ENCODE measurements around the gene KIR2DL3. TPM values are rescaled to one million over a fixed set of nuclear protein-coding genes. Genes with fewer than 3 reads are reported as not detected.

Gene KIR2DL3
- total RNA-seq, 5 donors from 2014 or later (not counting 1 experiment from before 2014, with no cell fraction given) = 0.16 to 0.89 (median 0.45) TPM; not detected in 2

DNA sequence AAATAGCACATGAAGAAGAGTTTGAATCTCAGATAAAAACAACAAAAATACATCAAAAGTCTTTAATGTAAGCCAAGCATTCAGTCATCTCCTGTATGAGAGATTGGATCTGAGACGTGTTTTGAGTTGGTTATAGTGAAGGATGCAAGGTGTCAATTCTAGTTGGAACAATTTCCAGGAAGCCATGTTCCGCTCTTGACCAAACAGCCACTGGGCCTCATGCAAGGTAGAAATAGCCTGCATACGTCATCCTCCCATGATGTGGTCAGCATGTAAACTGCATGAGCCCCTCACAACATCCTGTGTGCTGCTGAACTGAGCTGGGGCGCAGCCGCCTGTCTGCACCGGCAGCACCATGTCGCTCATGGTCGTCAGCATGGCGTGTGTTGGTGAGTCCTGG is 14.2 kb upstream of the KIR2DL3 start, which contains the start of gene KIR3DL3:
Gene KIR3DL3 (plus strand): TSS at position 301 of the 400 bp plus-strand sequence. CDS start 55 bp downstream, at position 356.
- Mint-ChIP-seq H3K27ac (no peak within 1 kb of the TSS), H3K4me1 (no peaks in the 10 kb centered on the region), H3K9me3 (peaks cover 14 to 34% (median 17%) of the 10 kb centered on the region in 3 donors), H3K27me3 (peaks cover 9% of the 10 kb centered on the region in 2 donors), H3K36me3 (no peaks in the 10 kb centered on the region), H3K4me3 (no peak within 1 kb of the TSS)
- POLR2A ChIA-PET = no interaction called here
- Histone ChIP-seq H3K36me3 (ENCODE audit: control insufficient read depth in 2 of 2, extremely low read depth in 1 of 2, insufficient read depth in 1 of 2, low read length in 1 of 2) (no peaks in the 10 kb centered on the region), H3K27ac (ENCODE audit: low read length) (no peak within 1 kb of the TSS), H3K27me3 (replicated peaks in 1 of 2; ENCODE audit: control insufficient read depth in 2 of 2, extremely low read depth in 1 of 2, insufficient read depth in 2 of 2, low read length in 1 of 2) (peaks cover 0 to 11% of the 10 kb centered on the region in 2 experiments), H3K4me3 (ENCODE audit: control insufficient read depth in 1 of 2, extremely low read depth in 1 of 2, low read length in 1 of 2) (no peak within 1 kb of the TSS), H3K4me1 (ENCODE audit: control insufficient read depth in 1 of 2, extremely low read depth in 1 of 2, insufficient read depth in 2 of 2, low read length in 2 of 2) (no peaks in the 10 kb centered on the region), H3K9me3 (peaks cover 8% of the 10 kb centered on the region)
- DNase-seq = no peak
- 96% methylated on average over 7 of the region's 9 CpGs for WGBS (ENCODE audit: insufficient coverage)
- no peak for ATAC-seq (replicated peaks in 1 of 4)
- CTCF ChIA-PET = no interaction called here

DNA sequence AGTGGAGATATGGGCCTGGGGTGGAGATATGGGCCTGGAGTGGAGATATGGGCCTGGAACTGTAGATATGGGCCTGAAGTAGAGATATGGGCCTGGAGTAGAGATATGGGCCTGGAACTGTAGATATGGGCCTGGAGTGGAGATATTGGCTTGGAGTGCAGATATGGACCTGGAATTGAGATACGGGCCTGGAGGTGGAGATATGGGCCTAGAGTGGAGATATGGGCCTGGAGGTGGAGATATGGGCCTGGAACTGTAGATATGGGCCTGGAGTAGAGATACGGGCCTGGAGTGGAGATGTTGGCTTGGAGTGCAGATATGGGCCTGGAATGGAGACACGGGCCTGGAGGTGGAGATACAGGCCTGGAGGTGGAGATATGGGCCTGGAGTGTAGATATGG is 13.7 kb upstream of the KIR2DL3 start:
- H3K9me3 ChIP-seq = peaks cover 8% of the 10 kb centered on the region
- H3K27me3 ChIP-seq (replicated peaks in 1 of 2; ENCODE audit: control insufficient read depth in 2 of 2, extremely low read depth in 1 of 2, insufficient read depth in 2 of 2, low read length in 1 of 2) = peaks cover 0 to 14% of the 10 kb centered on the region in 2 experiments
- ChIA-PET POLR2A (no interaction called here), CTCF (no interaction called here)
- no peak for DNase-seq
- no peak overlapping the region for H3K4me3 ChIP-seq (ENCODE audit: control insufficient read depth in 1 of 2, extremely low read depth in 1 of 2, low read length in 1 of 2)
- no peak overlapping the region for H3K27ac ChIP-seq (ENCODE audit: low read length)
- H3K36me3 ChIP-seq (ENCODE audit: control insufficient read depth in 2 of 2, extremely low read depth in 1 of 2, insufficient read depth in 1 of 2, low read length in 1 of 2) = no peaks in the 10 kb centered on the region
- no peak for ATAC-seq (replicated peaks in 1 of 4)
- Mint-ChIP-seq H3K27me3 (peaks cover 9% of the 10 kb centered on the region in 2 donors), H3K9me3 (peaks cover 14 to 29% (median 15%) of the 10 kb centered on the region in 3 donors), H3K27ac (no peak overlapping the region), H3K36me3 (no peaks in the 10 kb centered on the region), H3K4me3 (no peak overlapping the region), H3K4me1 (no peaks in the 10 kb centered on the region)
- H3K4me1 ChIP-seq (ENCODE audit: control insufficient read depth in 1 of 2, extremely low read depth in 1 of 2, insufficient read depth in 2 of 2, low read length in 2 of 2) = no peaks in the 10 kb centered on the region
- WGBS (ENCODE audit: insufficient coverage) = 52% methylated on average over 3 of the region's 3 CpGs

DNA sequence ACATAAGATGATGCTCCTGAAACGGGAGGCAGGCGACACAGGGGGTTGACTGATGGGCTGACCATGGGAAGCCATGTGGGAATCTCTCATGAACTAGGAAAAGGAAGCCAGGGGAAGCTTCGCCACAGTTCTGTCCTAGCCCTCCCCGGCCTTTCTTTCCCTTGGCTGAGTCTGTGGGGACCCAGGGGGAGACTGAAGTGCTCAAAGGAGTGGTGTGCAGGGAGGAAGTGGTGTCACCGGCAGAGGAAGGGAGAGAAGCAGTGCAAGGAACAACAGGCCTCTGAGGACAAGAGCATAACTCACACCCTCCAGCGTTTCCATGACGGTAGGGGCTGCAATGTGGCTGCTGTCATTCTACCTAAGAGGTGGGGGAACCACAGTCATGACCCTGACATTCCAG is 13.0 kb upstream of the KIR2DL3 start:
- Mint-ChIP-seq H3K27ac (no peak overlapping the region), H3K4me3 (no peak overlapping the region), H3K27me3 (peaks cover 9% of the 10 kb centered on the region in 2 donors), H3K9me3 (peaks cover 9 to 22% (median 14%) of the 10 kb centered on the region in 3 donors), H3K36me3 (no peaks in the 10 kb centered on the region), H3K4me1 (no peaks in the 10 kb centered on the region)
- ChIA-PET POLR2A (no interaction called here), CTCF (no interaction called here)
- Histone ChIP-seq H3K27ac (ENCODE audit: low read length) (no peak overlapping the region), H3K27me3 (replicated peaks in 1 of 2; ENCODE audit: control insufficient read depth in 2 of 2, extremely low read depth in 1 of 2, insufficient read depth in 2 of 2, low read length in 1 of 2) (peaks cover 0 to 16% of the 10 kb centered on the region in 2 experiments), H3K4me1 (ENCODE audit: control insufficient read depth in 1 of 2, extremely low read depth in 1 of 2, insufficient read depth in 2 of 2, low read length in 2 of 2) (no peaks in the 10 kb centered on the region), H3K4me3 (ENCODE audit: control insufficient read depth in 1 of 2, extremely low read depth in 1 of 2, low read length in 1 of 2) (no peak overlapping the region), H3K9me3 (peaks cover 8% of the 10 kb centered on the region), H3K36me3 (ENCODE audit: control insufficient read depth in 2 of 2, extremely low read depth in 1 of 2, insufficient read depth in 1 of 2, low read length in 1 of 2) (no peaks in the 10 kb centered on the region)
- DNase-seq (no peak), ATAC-seq (replicated peaks in 1 of 4) (no peak)
- 93% methylated on average over 4 of the region's 7 CpGs for WGBS (ENCODE audit: insufficient coverage)

DNA sequence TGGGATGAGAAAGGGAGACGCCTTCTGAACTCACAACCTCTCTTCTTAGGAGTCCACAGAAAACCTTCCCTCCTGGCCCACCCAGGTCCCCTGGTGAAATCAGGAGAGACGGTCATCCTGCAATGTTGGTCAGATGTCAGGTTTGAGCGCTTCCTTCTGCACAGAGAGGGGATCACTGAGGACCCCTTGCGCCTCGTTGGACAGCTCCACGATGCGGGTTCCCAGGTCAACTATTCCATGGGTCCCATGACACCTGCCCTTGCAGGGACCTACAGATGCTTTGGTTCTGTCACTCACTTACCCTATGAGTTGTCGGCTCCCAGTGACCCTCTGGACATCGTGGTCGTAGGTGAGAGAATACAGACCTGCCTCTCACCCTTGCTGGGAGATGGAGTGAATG is 10.8 kb upstream of the KIR2DL3 start:
- POLR2A ChIA-PET = no interaction called here

DNA sequence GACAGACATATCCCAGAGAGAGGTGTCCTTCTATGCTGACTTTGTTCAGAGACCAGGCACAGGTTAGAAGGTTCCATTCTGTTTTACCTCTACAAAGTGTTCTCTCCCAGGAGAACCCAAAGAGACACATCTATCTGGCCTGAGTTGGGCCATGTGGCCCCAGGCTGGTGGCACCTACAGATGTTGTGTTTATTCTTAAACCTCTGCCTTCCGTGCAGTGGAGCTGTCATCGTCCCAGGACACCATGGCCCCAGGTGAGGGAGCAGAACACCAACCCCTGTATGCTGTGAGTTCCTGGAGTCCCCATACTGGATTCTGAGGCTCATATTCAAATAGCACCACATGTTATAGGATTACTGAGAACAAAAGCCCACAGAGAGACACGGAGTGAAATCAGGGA is 10.1 kb upstream of the KIR2DL3 start:
- Mint-ChIP-seq H3K4me1 (no peaks in the 10 kb centered on the region), H3K9me3 (peaks cover 3 to 9% (median 5%) of the 10 kb centered on the region in 3 donors), H3K27ac (no peak overlapping the region), H3K27me3 (peaks cover 16 to 18% of the 10 kb centered on the region in 2 donors), H3K36me3 (no peaks in the 10 kb centered on the region), H3K4me3 (no peak overlapping the region)
- whole genome bisulfite sequencing (ENCODE audit: insufficient coverage) = no CpG with 5 or more reads among the region's 3 CpGs
- CTCF ChIA-PET = no interaction called here
- Histone ChIP-seq H3K4me3 (ENCODE audit: control insufficient read depth in 1 of 2, extremely low read depth in 1 of 2, low read length in 1 of 2) (no peak overlapping the region), H3K4me1 (ENCODE audit: control insufficient read depth in 1 of 2, extremely low read depth in 1 of 2, insufficient read depth in 2 of 2, low read length in 2 of 2) (no peaks in the 10 kb centered on the region), H3K36me3 (ENCODE audit: control insufficient read depth in 2 of 2, extremely low read depth in 1 of 2, insufficient read depth in 1 of 2, low read length in 1 of 2) (no peaks in the 10 kb centered on the region), H3K27ac (ENCODE audit: low read length) (no peak overlapping the region), H3K9me3 (no peaks in the 10 kb centered on the region), H3K27me3 (replicated peaks in 1 of 2; ENCODE audit: control insufficient read depth in 2 of 2, extremely low read depth in 1 of 2, insufficient read depth in 2 of 2, low read length in 1 of 2) (peaks cover 0 to 19% of the 10 kb centered on the region in 2 experiments)
- no peak for DNase-seq
- POLR2A ChIA-PET = no interaction called here
- no peak for ATAC-seq (replicated peaks in 1 of 4)

More for the DNA sequence above, 10.8 kb upstream of the KIR2DL3 start:
- Mint-ChIP-seq H3K4me1 (no peaks in the 10 kb centered on the region), H3K4me3 (no peak overlapping the region), H3K27me3 (peaks cover 15 to 16% of the 10 kb centered on the region in 2 donors), H3K9me3 (peaks cover 3 to 9% (median 9%) of the 10 kb centered on the region in 3 donors), H3K27ac (no peak overlapping the region), H3K36me3 (no peaks in the 10 kb centered on the region)
- Histone ChIP-seq H3K4me1 (ENCODE audit: control insufficient read depth in 1 of 2, extremely low read depth in 1 of 2, insufficient read depth in 2 of 2, low read length in 2 of 2) (no peaks in the 10 kb centered on the region), H3K36me3 (ENCODE audit: control insufficient read depth in 2 of 2, extremely low read depth in 1 of 2, insufficient read depth in 1 of 2, low read length in 1 of 2) (no peaks in the 10 kb centered on the region), H3K27ac (ENCODE audit: low read length) (no peak overlapping the region), H3K27me3 (replicated peaks in 1 of 2; ENCODE audit: control insufficient read depth in 2 of 2, extremely low read depth in 1 of 2, insufficient read depth in 2 of 2, low read length in 1 of 2) (peaks cover 0 to 19% of the 10 kb centered on the region in 2 experiments), H3K9me3 (no peaks in the 10 kb centered on the region), H3K4me3 (ENCODE audit: control insufficient read depth in 1 of 2, extremely low read depth in 1 of 2, low read length in 1 of 2) (no peak overlapping the region)
- DNase-seq = no peak
- 76% methylated on average over 9 of the region's 10 CpGs for WGBS (ENCODE audit: insufficient coverage)
- CTCF ChIA-PET = no interaction called here
- no peak for ATAC-seq (replicated peaks in 1 of 4)

DNA sequence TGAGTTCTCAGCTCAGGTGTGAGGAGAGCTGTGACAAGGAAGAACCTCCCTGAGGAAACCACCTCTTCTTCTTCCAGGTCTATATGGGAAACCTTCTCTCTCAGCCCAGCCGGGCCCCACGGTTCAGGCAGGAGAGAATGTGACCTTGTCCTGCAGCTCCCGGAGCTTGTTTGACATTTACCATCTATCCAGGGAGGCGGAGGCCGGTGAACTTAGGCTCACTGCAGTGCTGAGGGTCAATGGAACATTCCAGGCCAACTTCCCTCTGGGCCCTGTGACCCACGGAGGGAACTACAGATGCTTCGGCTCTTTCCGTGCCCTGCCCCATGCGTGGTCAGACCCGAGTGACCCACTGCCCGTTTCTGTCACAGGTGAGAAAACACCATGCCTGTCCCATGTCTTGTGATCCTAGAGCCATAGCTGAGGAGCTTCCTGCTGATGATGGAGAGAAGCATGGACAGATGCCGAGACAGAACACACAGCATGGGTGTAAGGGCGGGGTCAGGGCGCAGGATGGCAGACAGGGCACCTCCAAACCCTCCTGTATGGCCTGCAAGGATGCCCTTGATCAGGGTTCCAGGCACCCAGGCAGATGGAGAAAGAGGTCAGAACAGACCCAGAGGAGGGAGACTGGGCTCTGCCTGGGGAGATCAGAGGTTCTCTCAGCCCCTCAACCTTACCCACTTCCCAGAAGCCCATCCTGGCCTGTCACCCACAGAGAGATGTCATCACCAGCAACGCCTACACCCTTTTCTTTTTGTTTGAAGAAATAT is 8.7 kb upstream of the KIR2DL3 start:
- Mint-ChIP-seq H3K4me3 (no peak overlapping the region), H3K36me3 (no peaks in the 10 kb centered on the region)
- POLR2A ChIA-PET = no interaction called here

More for the DNA sequence above, 8.7 kb upstream of the KIR2DL3 start:
- H3K9me3 ChIP-seq = no peaks in the 10 kb centered on the region
- no peak for DNase-seq
- ATAC-seq (replicated peaks in 1 of 4) = no peak
- Mint-ChIP-seq H3K27ac (no peak overlapping the region), H3K27me3 (peaks cover 16 to 18% of the 10 kb centered on the region in 2 donors), H3K9me3 (peaks cover 10 to 12% (median 10%) of the 10 kb centered on the region in 3 donors), H3K4me1 (no peaks in the 10 kb centered on the region)
- no peaks in the 10 kb centered on the region for H3K36me3 ChIP-seq (ENCODE audit: control insufficient read depth in 2 of 2, extremely low read depth in 1 of 2, insufficient read depth in 1 of 2, low read length in 1 of 2)
- H3K27me3 ChIP-seq (replicated peaks in 1 of 2; ENCODE audit: control insufficient read depth in 2 of 2, extremely low read depth in 1 of 2, insufficient read depth in 2 of 2, low read length in 1 of 2) = peaks cover 0 to 19% of the 10 kb centered on the region in 2 experiments
- no peak overlapping the region for H3K27ac ChIP-seq (ENCODE audit: low read length)
- CTCF ChIA-PET = interaction anchor here in 1 of 2 donors (0.6 kb wide), 1 partner anchor 55 kb away, joined by 4 read pairs; no protein-coding TSS in a partner anchor
- H3K4me3 ChIP-seq (ENCODE audit: control insufficient read depth in 1 of 2, extremely low read depth in 1 of 2, low read length in 1 of 2) = no peak overlapping the region
- H3K4me1 ChIP-seq (ENCODE audit: control insufficient read depth in 1 of 2, extremely low read depth in 1 of 2, insufficient read depth in 2 of 2, low read length in 2 of 2) = no peaks in the 10 kb centered on the region
- 73% methylated on average over 9 of the region's 15 CpGs for WGBS (ENCODE audit: insufficient coverage)

Measured in T-cell (primary cell).